Gastroesophageal sphincter (tissue), 4 donors: ENCODE results near the gene HS6ST3. TPM values are rescaled to one million over a fixed set of nuclear protein-coding genes. Genes with fewer than 3 reads are reported as not detected.
A peak's percentile ranks its signal among the peaks of the same experiment; 100 is the strongest.

Experiments used
- ATAC-seq: fragments of 150-250 bp; one replicate; pipeline ENCODE4 v1.9.1; 2016; ENCODE audit warnings: mild to moderate bottlenecking, moderate library complexity
- H3K27ac ChIP-seq, 4 donors: fragments of 200-600 bp; sonication (generic) in 3 of 4; 1 replicate in 3 of 4; 2 replicates in 1 of 4; pipeline ENCODE4 v1.5.1; 2016 to 2019
- H3K27me3 ChIP-seq: fragments of 200-600 bp; sonication (generic); one replicate; pipeline ENCODE4 v1.5.1; 2019
- H3K36me3 ChIP-seq, 2 donors: fragments of 200-600 bp; sonication (generic); one replicate each; pipeline ENCODE4 v1.5.1; 2019; ENCODE audit warnings: control low read depth in 1 of 2
- H3K4me1 ChIP-seq, 3 donors: fragments of 200-600 bp; sonication (generic); 1 replicate in 2 of 3; 2 replicates in 1 of 3; pipeline ENCODE4 v1.5.1; 2016 to 2019; ENCODE audit warnings: control low read depth in 2 of 3
- H3K4me3 ChIP-seq, 2 donors: fragments of 200-600 bp; sonication (generic); one replicate each; pipeline ENCODE4 v1.5.1; 2019; ENCODE audit warnings: mild to moderate bottlenecking in 1 of 2, moderate library complexity in 1 of 2
- H3K9me3 ChIP-seq, 3 donors: fragments of 200-600 bp; sonication (generic); one replicate each; pipeline ENCODE4 v1.5.1; 2017 to 2019; ENCODE audit warnings: control low read depth in 2 of 3
- EP300 ChIP-seq: sonication (generic); formaldehyde crosslinking; IDR thresholded peaks from one replicate; pipeline ENCODE4 v1.6.1; 2017; ENCODE audit warnings: antibody characterized with exemption, mild to moderate bottlenecking
- POLR2A ChIP-seq, 2 donors: fragments of 450-650 bp; IDR thresholded peaks; one replicate each; pipeline ENCODE4 v1.6.1; 2017; ENCODE audit warnings: antibody characterized with exemption in 2 of 2, mild to moderate bottlenecking in 2 of 2, moderate library complexity in 1 of 2
- POLR2AphosphoS5 ChIP-seq: sonication (generic); formaldehyde crosslinking; IDR thresholded peaks from one replicate; pipeline ENCODE4 v1.6.1; 2017; ENCODE audit warnings: antibody characterized with exemption
- WGBS, 2 donors: methylation state at CpG; one replicate each; pipeline ENCODE4 v1.1.5; 2018; ENCODE audit warnings: low coverage in 1 of 2; 5-methylcytosine and 5-hydroxymethylcytosine counted together
- total RNA-seq, 4 donors: library from RNA; depleted of rRNA; stranded (reverse); fragments of >200 nt; gene quantifications; one replicate each; pipeline ENCODE4 v1.1.0, GENCODE V29; 2016
- TF ChIP-seq, protein P1 (sequence below), 4 experiments: fragments of 200-600 bp in 2 of 4; fragments of 450-650 bp in 2 of 4; sonication (generic) in 1 of 4; IDR thresholded peaks; one replicate each; pipeline ENCODE4 v1.5.1; 2017 to 2019; ENCODE audit warnings: antibody characterized with exemption in 4 of 4, mild to moderate bottlenecking in 2 of 4, moderate library complexity in 2 of 4

Gene HS6ST3
- total RNA-seq, 4 donors from 2014 or later = 3.4 to 13.2 (median 5.2) TPM

DNA sequence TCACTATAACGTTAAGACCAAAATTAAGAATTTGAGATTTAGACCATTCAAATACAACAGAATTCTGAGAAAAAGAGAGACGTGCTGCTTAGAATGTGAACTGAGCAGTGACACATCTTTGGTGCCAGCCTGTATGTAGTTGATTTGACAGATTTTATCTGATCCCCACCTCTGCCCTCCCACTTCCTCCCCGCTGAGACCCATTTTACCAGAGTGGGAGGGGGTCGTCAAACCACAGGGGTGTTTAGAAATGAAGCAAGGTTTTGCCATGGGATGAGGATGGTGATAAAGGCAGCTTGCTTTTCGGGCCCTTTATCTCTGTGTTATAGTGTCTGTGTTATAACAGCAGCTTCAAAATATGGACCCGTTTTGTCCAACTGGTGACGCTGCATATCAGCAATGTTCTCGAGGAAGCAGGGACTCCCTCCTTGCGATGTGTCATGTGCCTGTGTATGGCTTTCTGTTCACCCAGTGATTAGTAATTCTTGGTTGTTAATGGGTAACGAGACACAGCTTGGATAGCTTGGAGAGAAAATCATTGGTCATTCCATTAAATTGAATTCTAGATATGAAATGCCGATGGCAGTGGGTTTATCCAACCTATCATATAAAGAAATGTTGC is 125.0 kb downstream of the HS6ST3 start:
- H3K36me3 ChIP-seq = no peaks in the 10 kb centered on the region
- H3K4me1 ChIP-seq = peaks cover 0 to 7% (median 0%) of the 10 kb centered on the region in 3 donors
- H3K27ac ChIP-seq = no peak overlapping the region
- TF ChIP-seq POLR2AphosphoS5 (no peak), POLR2A (IDR thresholded peaks at IDR 0.05) (no peak), EP300 (no peak)
- TF ChIP-seq, protein P1, sequence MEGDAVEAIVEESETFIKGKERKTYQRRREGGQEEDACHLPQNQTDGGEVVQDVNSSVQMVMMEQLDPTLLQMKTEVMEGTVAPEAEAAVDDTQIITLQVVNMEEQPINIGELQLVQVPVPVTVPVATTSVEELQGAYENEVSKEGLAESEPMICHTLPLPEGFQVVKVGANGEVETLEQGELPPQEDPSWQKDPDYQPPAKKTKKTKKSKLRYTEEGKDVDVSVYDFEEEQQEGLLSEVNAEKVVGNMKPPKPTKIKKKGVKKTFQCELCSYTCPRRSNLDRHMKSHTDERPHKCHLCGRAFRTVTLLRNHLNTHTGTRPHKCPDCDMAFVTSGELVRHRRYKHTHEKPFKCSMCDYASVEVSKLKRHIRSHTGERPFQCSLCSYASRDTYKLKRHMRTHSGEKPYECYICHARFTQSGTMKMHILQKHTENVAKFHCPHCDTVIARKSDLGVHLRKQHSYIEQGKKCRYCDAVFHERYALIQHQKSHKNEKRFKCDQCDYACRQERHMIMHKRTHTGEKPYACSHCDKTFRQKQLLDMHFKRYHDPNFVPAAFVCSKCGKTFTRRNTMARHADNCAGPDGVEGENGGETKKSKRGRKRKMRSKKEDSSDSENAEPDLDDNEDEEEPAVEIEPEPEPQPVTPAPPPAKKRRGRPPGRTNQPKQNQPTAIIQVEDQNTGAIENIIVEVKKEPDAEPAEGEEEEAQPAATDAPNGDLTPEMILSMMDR (IDR thresholded peaks at IDR 0.05) = no peak
- H3K9me3 ChIP-seq = no peaks in the 10 kb centered on the region
- no peaks in the 10 kb centered on the region for H3K27me3 ChIP-seq
- WGBS, 2 donors = 65 to 67% methylated on average over 6 to 11 of the region's 11 CpGs
- H3K4me3 ChIP-seq = no peak overlapping the region
- no peak for ATAC-seq

DNA sequence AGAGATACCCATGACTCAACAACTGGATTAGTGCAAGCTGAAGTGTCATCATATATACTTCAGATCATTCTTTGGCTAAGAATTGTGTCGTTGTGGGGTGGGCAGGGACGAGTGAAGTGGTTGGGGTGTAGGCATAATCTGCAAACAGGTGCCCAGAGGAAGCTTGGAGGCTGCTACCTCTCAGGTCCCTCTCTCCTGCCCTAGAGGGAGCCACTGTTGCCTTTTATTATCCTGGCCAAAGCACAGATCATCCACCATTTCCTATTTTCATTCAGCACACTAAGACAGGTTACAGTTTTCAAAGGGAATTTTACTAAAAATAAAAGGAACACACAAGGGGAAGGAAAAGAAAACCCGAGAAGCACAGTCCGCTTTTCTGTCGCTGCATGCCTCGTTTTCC is 126.6 kb downstream of the HS6ST3 start:
- Histone ChIP-seq H3K36me3 (no peaks in the 10 kb centered on the region), H3K4me3 (no peak overlapping the region), H3K9me3 (no peaks in the 10 kb centered on the region), H3K4me1 (peaks cover 0 to 7% (median 0%) of the 10 kb centered on the region in 3 donors), H3K27me3 (no peaks in the 10 kb centered on the region), H3K27ac (no peak overlapping the region)
- 81 to 90% methylated on average over 6 of the region's 6 CpGs for WGBS, 2 donors
- TF ChIP-seq POLR2A (IDR thresholded peaks at IDR 0.05) (no peak), EP300 (no peak), POLR2AphosphoS5 (no peak)
- TF ChIP-seq, protein P1 (IDR thresholded peaks at IDR 0.05) = no peak
- ATAC-seq = no peak

DNA sequence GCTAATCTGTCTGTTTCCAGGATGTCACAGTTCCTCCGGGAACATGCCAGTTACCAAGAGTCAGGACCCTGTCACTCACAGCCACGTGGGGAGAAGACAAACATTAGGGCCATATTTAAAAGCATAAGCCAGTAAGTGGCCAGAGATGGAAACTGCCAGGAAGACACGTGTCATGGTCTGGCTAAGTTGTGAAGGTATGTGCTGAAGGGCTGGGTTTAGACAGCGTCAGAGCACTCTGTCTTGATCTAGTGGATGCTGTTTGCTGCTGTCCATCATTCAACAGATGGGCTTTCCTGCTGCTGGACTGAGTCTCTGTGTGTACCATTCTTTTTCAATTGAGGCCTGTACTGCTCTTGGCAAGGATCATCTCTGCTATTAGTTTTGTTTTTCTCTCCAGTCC is 128.6 kb downstream of the HS6ST3 start:
- Histone ChIP-seq H3K36me3 (no peaks in the 10 kb centered on the region), H3K4me3 (no peak overlapping the region), H3K4me1 (peaks cover 0 to 20% (median 3%) of the 10 kb centered on the region in 3 donors), H3K9me3 (no peaks in the 10 kb centered on the region), H3K27ac (peak overlapping the region in 2 of 4 donors; percentile 9 to 35), H3K27me3 (no peaks in the 10 kb centered on the region)
- 34% methylated on average over 4 of the region's 4 CpGs; no CpG with 5 or more reads in 1 of the 2 donors for WGBS, 2 donors
- no peak for TF ChIP-seq POLR2AphosphoS5
- TF ChIP-seq, protein P1 (IDR thresholded peaks at IDR 0.05) = no peak
- TF ChIP-seq POLR2A (IDR thresholded peaks at IDR 0.05) = no peak
- TF ChIP-seq EP300 = no peak
- ATAC-seq = no peak

DNA sequence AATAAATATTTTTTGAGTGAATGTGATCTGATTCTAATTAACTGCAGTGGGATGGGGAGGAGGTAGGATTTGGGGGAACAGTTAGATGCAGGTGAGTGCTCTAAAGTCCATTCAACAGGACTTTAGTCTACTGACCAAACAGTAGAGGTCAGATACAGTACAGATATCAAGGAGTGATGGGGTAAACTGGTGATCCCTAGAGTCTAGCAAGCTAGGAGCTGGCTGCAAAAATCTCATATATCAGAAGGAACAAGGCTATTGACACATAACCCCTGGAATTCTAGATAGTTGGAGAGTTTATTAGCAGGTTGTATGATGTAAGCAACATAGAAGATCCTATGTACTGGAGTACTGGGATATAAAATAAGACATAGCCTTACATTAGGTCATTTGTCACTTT is 131.6 kb downstream of the HS6ST3 start:
- Histone ChIP-seq H3K27ac (peak overlapping the region in 2 of 4 donors; percentile 72 to 74), H3K4me3 (no peak overlapping the region), H3K4me1 (peaks cover 0 to 34% (median 3%) of the 10 kb centered on the region in 3 donors), H3K36me3 (no peaks in the 10 kb centered on the region), H3K27me3 (no peaks in the 10 kb centered on the region), H3K9me3 (no peaks in the 10 kb centered on the region)
- no peak for ATAC-seq
- TF ChIP-seq POLR2AphosphoS5 (no peak), POLR2A (IDR thresholded peaks at IDR 0.05) (no peak), EP300 (no peak)
- TF ChIP-seq, protein P1 (IDR thresholded peaks at IDR 0.05) = no peak

DNA sequence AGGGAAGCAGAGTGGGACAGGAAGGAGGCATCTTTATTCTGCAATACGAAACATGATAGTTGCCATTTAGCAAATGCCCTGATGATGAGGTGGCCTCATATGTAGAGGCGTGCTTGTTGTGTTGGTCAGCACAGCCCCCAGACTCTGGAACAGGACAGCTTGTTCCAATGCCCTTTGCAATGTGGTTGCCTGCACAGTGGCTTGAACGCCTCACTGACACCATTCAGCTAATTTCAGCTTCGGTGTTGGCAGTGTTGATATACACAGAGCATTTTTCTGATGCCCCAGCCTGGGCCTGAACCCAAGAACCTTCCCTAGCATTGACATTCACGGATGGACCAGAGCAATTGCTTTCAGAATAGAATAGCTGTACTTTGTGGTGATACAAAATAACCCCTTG is 133.3 kb downstream of the HS6ST3 start:
- peak; percentile 93 for ATAC-seq
- Histone ChIP-seq H3K9me3 (no peaks in the 10 kb centered on the region), H3K36me3 (no peaks in the 10 kb centered on the region), H3K4me3 (no peak overlapping the region), H3K4me1 (peaks cover 0 to 33% (median 3%) of the 10 kb centered on the region in 3 donors), H3K27ac (peak overlapping the region; percentile 75 to 85 (median 78)), H3K27me3 (no peaks in the 10 kb centered on the region)
- TF ChIP-seq, protein P1 (IDR thresholded peaks at IDR 0.05) = no peak
- peak; percentile 75 for TF ChIP-seq POLR2AphosphoS5
- TF ChIP-seq EP300 = peak; percentile 29
- WGBS, 2 donors = 25 to 55% methylated on average over 3 to 5 of the region's 5 CpGs
